ENCODE data around the gene ACTA2. TPM values are rescaled to one million over a fixed set of nuclear protein-coding genes. Genes with fewer than 3 reads are reported as not detected.

ACTA2 gene
- total RNA-seq, 4 donors from 2014 or later: 64.6 to 1,343 (median 285) TPM

DNA sequence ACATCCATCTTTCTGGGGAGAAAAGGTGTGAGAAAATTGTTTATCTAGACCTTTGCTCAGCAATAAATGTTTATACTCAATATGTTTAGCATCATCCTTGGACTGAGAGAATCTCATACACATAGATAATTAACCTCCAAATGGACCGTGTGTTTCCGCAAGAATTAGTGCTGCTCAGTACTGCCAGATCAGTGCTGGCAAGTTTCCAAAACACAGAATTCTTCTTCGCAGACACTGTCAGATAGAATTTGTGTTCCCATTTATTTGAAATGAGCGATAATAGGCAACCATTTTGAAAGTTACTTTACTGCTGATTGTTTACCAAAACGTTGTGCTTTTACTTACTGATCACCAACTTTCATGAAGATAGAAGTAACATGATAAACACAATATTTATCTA is 38.8 kb downstream of the ACTA2 start:
- peak overlapping the region in 1 of 4 donors; percentile 59 for H3K27ac ChIP-seq
- H3K9me3 ChIP-seq: no peaks in the 10 kb centered on the region
- DNase-seq: no peak
- peaks cover 0 to 8% (median 0%) of the 10 kb centered on the region in 3 donors for H3K4me1 ChIP-seq
- H3K4me3 ChIP-seq: no peak overlapping the region
- WGBS, 2 donors: 65 to 66% methylated on average over 5 of the region's 5 CpGs
- peaks cover 0 to 9% (median 0%) of the 10 kb centered on the region in 3 donors for H3K36me3 ChIP-seq
- no peaks in the 10 kb centered on the region for H3K27me3 ChIP-seq
- intact Hi-C loops (cut with DNase I): no loop called here
- TF ChIP-seq, protein P1, sequence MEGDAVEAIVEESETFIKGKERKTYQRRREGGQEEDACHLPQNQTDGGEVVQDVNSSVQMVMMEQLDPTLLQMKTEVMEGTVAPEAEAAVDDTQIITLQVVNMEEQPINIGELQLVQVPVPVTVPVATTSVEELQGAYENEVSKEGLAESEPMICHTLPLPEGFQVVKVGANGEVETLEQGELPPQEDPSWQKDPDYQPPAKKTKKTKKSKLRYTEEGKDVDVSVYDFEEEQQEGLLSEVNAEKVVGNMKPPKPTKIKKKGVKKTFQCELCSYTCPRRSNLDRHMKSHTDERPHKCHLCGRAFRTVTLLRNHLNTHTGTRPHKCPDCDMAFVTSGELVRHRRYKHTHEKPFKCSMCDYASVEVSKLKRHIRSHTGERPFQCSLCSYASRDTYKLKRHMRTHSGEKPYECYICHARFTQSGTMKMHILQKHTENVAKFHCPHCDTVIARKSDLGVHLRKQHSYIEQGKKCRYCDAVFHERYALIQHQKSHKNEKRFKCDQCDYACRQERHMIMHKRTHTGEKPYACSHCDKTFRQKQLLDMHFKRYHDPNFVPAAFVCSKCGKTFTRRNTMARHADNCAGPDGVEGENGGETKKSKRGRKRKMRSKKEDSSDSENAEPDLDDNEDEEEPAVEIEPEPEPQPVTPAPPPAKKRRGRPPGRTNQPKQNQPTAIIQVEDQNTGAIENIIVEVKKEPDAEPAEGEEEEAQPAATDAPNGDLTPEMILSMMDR (IDR thresholded peaks at IDR 0.05): no peak
- no peak for TF ChIP-seq POLR2A (IDR thresholded peaks at IDR 0.05)

DNA sequence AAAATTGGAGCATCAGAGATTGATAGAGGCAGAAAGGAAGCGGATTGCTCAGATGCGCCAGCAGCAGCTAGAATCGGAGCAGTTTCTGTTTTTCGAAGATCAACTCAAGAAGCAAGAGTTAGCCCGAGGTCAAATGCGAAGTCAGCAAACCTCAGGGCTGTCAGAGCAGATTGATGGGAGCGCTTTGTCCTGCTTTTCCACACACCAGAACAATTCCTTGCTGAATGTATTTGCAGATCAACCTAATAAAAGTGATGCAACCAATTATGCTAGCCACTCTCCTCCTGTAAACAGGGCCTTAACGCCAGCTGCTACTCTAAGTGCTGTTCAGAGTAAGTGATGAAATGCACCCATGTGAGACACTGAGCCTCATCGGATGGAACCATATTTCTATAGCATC is 39.4 kb downstream of the ACTA2 start:
- intact Hi-C loops (cut with DNase I): no loop called here
- 75 to 86% methylated on average over 9 of the region's 9 CpGs for WGBS, 2 donors
- Histone ChIP-seq H3K27ac (peak overlapping the region in 3 of 4 donors; percentile 8 to 59 (median 58)), H3K36me3 (peaks cover 0 to 9% (median 0%) of the 10 kb centered on the region in 3 donors), H3K27me3 (no peaks in the 10 kb centered on the region), H3K9me3 (no peaks in the 10 kb centered on the region), H3K4me1 (peaks cover 0 to 14% (median 0%) of the 10 kb centered on the region in 3 donors), H3K4me3 (no peak overlapping the region)
- TF ChIP-seq, protein P1 (IDR thresholded peaks at IDR 0.05): no peak
- TF ChIP-seq POLR2A (IDR thresholded peaks at IDR 0.05): no peak
- no peak for DNase-seq

DNA sequence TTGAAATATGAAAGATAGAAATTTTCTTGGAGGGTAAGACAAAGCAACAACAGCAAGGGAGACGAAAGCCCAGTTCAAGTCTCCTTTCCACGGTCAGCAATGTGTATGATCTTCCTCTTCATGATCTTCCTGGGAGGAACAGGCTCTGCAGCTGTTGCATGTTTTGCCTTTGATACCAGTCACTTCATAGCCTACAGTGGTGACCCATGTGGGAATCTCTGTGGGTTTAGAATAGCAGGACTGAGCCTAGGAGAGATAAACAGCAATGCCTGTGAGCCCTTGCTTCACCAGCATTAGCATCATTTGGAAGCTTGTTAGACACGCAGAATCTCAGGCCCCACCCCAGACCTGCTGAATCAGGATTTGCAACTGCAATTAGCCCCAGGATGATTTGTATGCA is 40.7 kb downstream of the ACTA2 start:
- H3K36me3 ChIP-seq: peaks cover 0 to 13% (median 0%) of the 10 kb centered on the region in 3 donors
- H3K4me3 ChIP-seq: no peak overlapping the region
- TF ChIP-seq, protein P1 (IDR thresholded peaks at IDR 0.05): no peak
- no peak for TF ChIP-seq POLR2A (IDR thresholded peaks at IDR 0.05)
- intact Hi-C loops (cut with DNase I): no loop called here
- peaks cover 0 to 14% (median 0%) of the 10 kb centered on the region in 3 donors for H3K4me1 ChIP-seq
- no peaks in the 10 kb centered on the region for H3K9me3 ChIP-seq
- DNase-seq: no peak
- H3K27me3 ChIP-seq: no peaks in the 10 kb centered on the region
- 89 to 95% methylated on average over 3 of the region's 3 CpGs for WGBS, 2 donors
- peak overlapping the region in 1 of 4 donors; percentile 59 for H3K27ac ChIP-seq

- no peak overlapping the region for H3K4me3 ChIP-seq
- H3K27me3 ChIP-seq: no peaks in the 10 kb centered on the region
- peaks cover 0 to 20% (median 0%) of the 10 kb centered on the region in 3 donors for H3K36me3 ChIP-seq
- 91 to 96% methylated on average over 1 of the region's 1 CpG for WGBS, 2 donors
- DNase-seq: no peak
- no peak overlapping the region for H3K27ac ChIP-seq
- TF ChIP-seq, protein P1 (IDR thresholded peaks at IDR 0.05): no peak
- no peak for TF ChIP-seq POLR2A (IDR thresholded peaks at IDR 0.05)
- peaks cover 0 to 14% (median 0%) of the 10 kb centered on the region in 3 donors for H3K4me1 ChIP-seq
- H3K9me3 ChIP-seq: no peaks in the 10 kb centered on the region
- intact Hi-C loops (cut with DNase I): no loop called here
Observed at GRCh38 chr10:88911116-88911515, 41.5 kb downstream of the ACTA2 start.

GRCh38 chr10:88908194-88908593 is 44.4 kb downstream of the ACTA2 start:
- H3K4me1 ChIP-seq: peaks cover 0 to 6% (median 0%) of the 10 kb centered on the region in 3 donors
- H3K9me3 ChIP-seq: no peaks in the 10 kb centered on the region
- no peak overlapping the region for H3K27ac ChIP-seq
- no peaks in the 10 kb centered on the region for H3K27me3 ChIP-seq
- peaks cover 0 to 49% (median 0%) of the 10 kb centered on the region in 3 donors for H3K36me3 ChIP-seq
- H3K4me3 ChIP-seq: no peak overlapping the region
- intact Hi-C loops (cut with DNase I): no loop called here
- no peak for DNase-seq
- no peak for TF ChIP-seq POLR2A (IDR thresholded peaks at IDR 0.05)
- TF ChIP-seq, protein P1 (IDR thresholded peaks at IDR 0.05): no peak
- 43 to 60% methylated on average over 4 of the region's 4 CpGs for WGBS, 2 donors
